Left kidney (tissue), 8 donors: ENCODE results near the gene PRAMEF13. TPM values are rescaled to one million over a fixed set of nuclear protein-coding genes. Genes with fewer than 3 reads are reported as not detected.
A peak's percentile ranks its signal among the peaks of the same experiment; 100 is the strongest.
"Not testable (repeated sequence)": the region's sequence is repeated elsewhere in the genome, so short reads cannot be mapped to it uniquely, and the experiment has no call there.

ENCODE experiments used
- DNase-seq: peaks from one replicate; pipeline ENCODE4 v3.0.0-alpha.2; 2013
- long read RNA-seq, 8 donors: transcript quantifications; one replicate each; lab custom pipeline, GENCODE V29; 2026
- polyA plus RNA-seq: library from polyadenylated mRNA; unstranded; fragments of 120-200 nt; gene quantifications from one replicate; pipeline ENCODE4 v1.2.1, GENCODE V29; 2013; ENCODE audit not compliant: insufficient read length

Gene PRAMEF13
- polyA plus RNA-seq = not detected
- long read RNA-seq, donor 1 = 0 reads
- long read RNA-seq, donor 2 = 0 reads
- long read RNA-seq, donor 3 = 0 reads
- long read RNA-seq, donor 4 = 0 reads
- long read RNA-seq, donor 5 = 0 reads
- long read RNA-seq, donor 6 = 0 reads
- long read RNA-seq, donor 7 = 0 reads
- long read RNA-seq, donor 8 = 0 reads

DNA sequence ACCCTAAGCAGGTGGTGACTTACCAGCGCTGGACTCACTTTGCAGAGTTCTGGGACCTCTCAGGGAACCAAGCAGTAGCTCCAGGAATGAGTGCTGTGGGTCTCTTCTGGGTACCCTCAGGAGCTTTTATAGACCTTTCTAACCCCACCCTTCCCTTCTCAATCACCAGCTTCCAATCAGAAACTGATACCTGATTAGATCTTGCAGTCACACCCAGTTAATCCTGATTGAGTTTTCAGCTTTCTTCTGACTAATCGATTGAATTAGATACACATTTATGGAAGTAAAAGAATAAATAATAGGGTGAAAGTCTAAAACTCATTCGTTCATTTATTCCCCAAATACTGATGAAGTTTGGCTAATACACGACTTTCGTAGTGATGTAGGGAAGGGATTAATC lies at the start of gene PRAMEF13:
Gene PRAMEF13 (minus strand): TSS at position 101 of the 400 bp plus-strand sequence. CDS start 1,820 bp downstream, outside the sequence.
- DNase-seq = not testable (repeated sequence)

- not testable (repeated sequence) for DNase-seq
Measured at GRCh38 chr1:13247122-13247521, 45.9 kb upstream of the PRAMEF13 start.

DNA sequence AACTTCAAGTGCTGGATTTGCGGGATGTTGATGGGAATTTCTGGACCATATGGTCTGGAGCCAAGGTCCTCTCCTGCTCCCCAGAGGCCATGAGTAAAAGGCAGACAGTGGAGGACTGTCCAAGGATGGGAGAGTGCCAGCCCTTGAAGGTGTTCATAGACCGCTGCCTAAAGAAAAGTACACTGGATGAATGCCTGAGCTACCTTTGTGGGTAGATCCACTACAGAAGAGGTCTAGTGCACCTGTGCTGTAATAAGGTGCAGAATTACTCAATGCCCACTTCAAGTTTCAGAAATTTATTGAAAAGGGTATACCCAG lies 45.3 kb upstream of the PRAMEF13 start:
- DNase-seq = not testable (repeated sequence)

DNA sequence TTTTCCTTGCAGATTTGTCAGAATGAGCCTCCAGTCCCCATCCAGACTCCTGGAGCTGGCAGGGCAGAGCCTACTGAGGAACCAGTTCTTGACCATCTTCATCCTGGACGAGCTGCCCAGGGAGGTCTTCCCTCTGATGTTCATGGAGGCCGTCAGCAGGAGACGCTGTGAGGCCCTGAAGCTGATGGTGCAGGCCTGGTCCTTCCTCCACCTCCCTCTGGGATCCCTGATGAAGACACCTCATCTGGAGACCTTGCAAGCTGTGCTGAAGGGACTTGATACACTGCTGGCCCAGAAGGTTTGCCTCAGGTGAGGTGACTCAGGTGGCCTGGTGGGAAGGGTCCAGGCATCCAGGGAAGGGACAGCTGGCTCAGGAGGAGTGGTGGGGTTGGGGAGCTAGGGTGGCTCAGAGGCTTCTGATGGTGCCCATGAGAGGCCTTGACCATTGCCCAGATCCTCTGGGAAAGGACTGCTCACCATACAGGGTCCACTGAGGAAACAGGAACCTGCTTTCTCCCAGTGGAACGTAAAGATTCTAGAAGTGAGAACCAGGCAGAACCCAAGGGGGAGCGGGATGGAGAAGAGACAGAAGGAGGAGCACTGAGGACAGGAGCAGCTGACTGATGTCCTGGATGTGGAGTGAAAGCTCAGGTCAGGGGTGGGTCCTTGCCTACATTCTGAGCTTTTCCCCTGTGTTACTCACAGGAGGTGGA lies 44.8 kb upstream of the PRAMEF13 start:
- not testable (repeated sequence) for DNase-seq

GRCh38 chr1:13243536-13244263 lies 42.5 kb upstream of the PRAMEF13 start:
- DNase-seq = not testable (repeated sequence)

GRCh38 chr1:13239633-13240032 lies 38.4 kb upstream of the PRAMEF13 start:
- not testable (repeated sequence) for DNase-seq

DNA sequence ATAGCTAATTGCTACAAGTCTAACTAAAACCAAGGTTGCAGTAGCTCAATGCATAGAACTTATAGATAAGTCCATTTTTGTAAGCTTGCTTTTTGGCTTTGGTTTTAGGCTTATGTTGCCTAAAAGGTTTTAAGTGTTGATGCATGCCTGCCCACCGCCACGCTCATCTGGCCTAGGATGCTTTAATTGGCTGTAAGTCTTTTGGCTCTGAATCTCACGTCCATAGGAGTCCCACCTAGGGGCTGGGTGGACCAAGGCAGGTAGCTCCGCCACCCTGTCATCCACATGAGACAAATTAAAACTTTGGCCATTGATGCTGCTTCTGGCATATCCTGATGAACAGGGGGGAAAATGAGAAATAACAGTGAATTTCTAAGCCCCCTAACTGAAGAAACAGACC lies 36.4 kb upstream of the PRAMEF13 start:
- not testable (repeated sequence) for DNase-seq

GRCh38 chr1:13234057-13234456 lies 32.8 kb upstream of the PRAMEF13 start:
- peak; percentile 3 for DNase-seq

DNA sequence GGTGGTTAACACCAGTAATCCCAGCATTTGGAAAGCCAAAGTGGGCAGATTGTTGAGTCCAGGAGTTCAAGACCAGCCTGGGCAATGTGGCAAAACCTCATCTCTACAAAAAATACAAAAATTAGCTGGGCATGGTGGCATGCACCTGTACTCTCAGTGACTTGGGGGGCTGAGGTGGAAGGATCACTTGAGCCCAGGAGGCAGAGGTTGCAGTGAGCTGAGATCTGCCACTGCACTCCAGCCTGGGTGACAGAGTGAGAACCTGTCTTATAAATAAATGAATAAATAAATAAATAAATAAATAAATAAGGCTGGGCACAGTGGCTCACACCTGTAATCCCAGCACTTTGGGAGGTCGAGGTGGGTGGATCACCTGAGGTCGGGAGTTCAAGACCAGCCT lies 30.8 kb upstream of the PRAMEF13 start:
- not testable (repeated sequence) for DNase-seq

DNA sequence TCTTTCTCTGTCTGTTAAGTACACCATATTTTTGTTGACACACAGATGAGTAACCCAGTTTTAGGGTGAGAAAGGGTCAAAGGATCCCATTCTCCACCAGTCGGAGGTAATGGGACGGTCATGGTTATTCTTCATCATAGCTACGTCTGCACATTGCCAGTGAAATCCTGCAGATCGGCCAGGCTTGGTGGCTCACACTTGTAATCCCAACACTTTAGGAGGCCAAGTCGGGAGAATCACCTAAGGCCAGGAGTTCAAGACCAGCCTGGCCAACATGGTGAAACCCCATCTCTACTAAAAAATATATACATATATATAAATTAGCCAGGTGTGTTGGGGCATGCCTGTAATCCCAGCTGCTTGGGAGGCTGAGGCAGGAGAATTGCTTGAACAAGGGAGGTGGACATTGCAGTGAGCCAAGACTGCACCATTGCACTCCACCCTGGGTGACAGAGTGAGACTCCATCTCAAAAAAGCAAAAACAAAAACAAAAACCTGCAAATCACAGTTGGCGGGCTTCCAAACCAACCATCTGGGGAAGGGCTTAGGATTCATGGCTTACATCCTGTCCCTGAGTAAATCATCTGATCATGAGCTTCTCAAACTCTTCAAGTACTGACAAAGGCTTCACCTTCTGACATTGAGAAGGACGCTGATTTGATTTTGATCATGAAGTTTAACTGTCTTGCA lies 30.0 kb upstream of the PRAMEF13 start:
- DNase-seq = not testable (repeated sequence)

GRCh38 chr1:13230601-13231000 lies 29.4 kb upstream of the PRAMEF13 start:
- DNase-seq = not testable (repeated sequence)

DNA sequence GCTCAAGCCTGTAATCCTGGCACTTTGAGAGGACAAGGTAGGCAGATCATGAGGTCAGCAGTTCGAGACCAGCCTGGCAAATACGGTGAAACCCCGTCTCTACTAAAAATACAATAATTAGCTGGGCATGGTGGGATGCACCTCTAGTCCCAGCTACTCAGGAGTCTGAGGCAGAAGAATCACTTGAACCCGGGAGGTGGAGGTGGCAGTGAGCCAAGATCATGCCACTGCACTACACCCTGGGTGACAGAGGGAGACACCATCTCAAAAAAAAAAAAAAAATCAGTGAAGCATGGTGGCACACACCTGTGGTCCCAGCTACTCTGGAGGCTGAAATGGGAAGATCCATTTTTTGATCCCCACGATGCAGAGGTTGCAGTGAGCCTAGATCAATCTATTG lies 28.9 kb upstream of the PRAMEF13 start:
- not testable (repeated sequence) for DNase-seq

DNA sequence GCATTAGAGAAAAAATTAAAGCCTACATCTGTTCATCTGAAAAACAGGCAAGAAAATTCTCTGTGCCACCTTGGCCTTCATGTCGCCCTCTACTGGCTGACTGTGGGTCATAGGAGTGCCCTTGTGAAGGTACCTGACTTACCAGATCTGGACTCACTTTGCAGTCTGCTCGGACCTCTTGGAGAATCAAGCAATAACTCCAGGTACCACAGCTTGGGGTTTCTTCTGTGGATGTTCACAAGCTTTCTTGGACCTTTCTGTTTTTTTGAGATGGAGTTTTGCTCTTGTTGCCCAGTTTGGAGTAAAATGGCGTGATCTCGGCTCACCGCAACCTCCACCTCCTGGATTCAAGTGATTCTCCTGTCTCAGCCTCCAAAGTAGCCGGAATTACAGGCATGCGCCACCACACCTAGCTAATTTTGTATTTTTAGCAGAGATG lies 27.2 kb upstream of the PRAMEF13 start:
- DNase-seq = no peak

GRCh38 chr1:13227271-13228055 lies 26.3 kb upstream of the PRAMEF13 start:
- DNase-seq = not testable (repeated sequence)

DNA sequence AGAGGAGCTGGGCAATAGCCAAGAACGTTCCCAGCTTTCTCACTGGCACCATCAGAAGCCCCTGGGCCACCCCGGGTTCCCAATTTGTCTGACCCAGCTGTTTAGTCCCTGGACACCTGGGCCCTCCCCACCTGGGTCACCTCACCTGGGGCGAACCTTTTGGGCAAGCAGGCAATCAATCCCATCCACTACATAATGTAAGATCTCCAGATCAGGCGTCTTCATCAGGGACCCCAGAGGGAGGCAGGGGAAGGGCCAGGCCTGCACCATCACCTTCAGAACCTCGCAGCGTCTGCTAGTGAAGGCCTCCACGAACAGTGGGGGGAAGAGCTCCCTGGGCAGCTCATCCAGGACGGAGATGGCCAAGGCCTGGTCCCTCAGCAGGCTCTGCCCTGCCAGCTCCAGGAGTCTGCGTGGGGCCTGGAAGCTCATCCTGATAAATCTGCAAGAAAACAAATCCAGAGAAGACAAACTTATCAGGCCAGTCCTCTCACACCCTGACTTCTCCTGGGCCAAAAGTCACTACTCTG lies 24.5 kb upstream of the PRAMEF13 start, which contains the start of gene PRAMEF18:
Gene PRAMEF18 (minus strand): TSS at position 480 of the 530 bp plus-strand sequence. CDS start 48 bp downstream, at position 432.
- DNase-seq = not testable (repeated sequence)

GRCh38 chr1:13224480-13225060 lies 23.4 kb upstream of the PRAMEF13 start:
- no peak for DNase-seq

- DNase-seq = not testable (repeated sequence)
Measured at GRCh38 chr1:13222788-13223187, 21.6 kb upstream of the PRAMEF13 start.

GRCh38 chr1:13219203-13219602 lies 18.0 kb upstream of the PRAMEF13 start:
- DNase-seq = not testable (repeated sequence)

GRCh38 chr1:13216619-13217018 lies 15.4 kb upstream of the PRAMEF13 start:
- not testable (repeated sequence) for DNase-seq

DNA sequence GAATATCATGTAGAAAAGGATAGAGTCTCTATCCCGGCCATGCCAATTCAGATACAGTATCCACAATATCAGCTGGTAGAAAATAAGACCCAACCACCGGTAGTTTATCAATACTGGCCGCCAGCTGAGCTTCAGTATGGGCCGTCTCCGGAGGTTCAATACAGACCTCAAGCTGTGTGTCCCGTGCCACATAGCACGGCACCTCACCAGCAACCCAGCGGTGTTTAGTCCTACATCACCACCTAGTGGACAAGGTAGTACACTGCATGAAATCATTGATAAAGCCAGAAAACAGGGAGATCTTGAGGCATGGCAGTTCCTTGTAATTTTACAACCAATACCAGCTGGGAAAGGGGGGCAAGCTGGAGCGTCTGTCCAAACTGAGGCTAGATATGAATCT lies 7.5 kb upstream of the PRAMEF13 start:
- not testable (repeated sequence) for DNase-seq

GRCh38 chr1:13171548-13171947 lies 29.7 kb downstream of the PRAMEF13 start, which contains the start of gene PRAMEF9:
Gene PRAMEF9, plus strand, starts transcription at chr1:13171848. Its CDS starts 3,433 bp downstream, at chr1:13175281.
- DNase-seq = not testable (repeated sequence)
